Activated CD4-positive, alpha-beta T cell treated with anti-CD3 and anti-CD28 coated beads for 36 hours (primary cell): ENCODE results near the gene RPS29. TPM values are rescaled to one million over a fixed set of nuclear protein-coding genes. Genes with fewer than 3 reads are reported as not detected.

Experiments
- ATAC-seq: fragments of 200-7000 bp; cut with Tn5 transposase; one replicate; pipeline ENCODE4 v1.10.0; 2021; ENCODE audit warnings: mild to moderate bottlenecking, moderate library complexity
- CTCF ChIA-PET: fragments of 350-600 bp; sonication (Branson Sonifier 250); formaldehyde crosslinking; loops from one replicate; lab custom pipeline; 2021; ENCODE audit warnings: antibody characterized with exemption; lab: Charles Lee
- POLR2A ChIA-PET: fragments of 350-600 bp; sonication (Branson Sonifier 250); formaldehyde crosslinking; loops from one replicate; lab custom pipeline; 2021; ENCODE audit warnings: antibody characterized with exemption, inconsistent platforms; lab: Charles Lee
- DNase-seq: peaks from one replicate; pipeline ENCODE4 v3.0.0-alpha.2; 2020
- H3K27ac Mint-ChIP-seq: one replicate; pipeline ENCODE4 v1.8.0; 2021; ENCODE audit warnings: mixed read lengths
- H3K27me3 Mint-ChIP-seq: one replicate; pipeline ENCODE4 v1.8.0; 2021; ENCODE audit warnings: mixed read lengths
- H3K36me3 Mint-ChIP-seq: one replicate; pipeline ENCODE4 v1.8.0; 2021; ENCODE audit warnings: low read depth, mixed read lengths
- H3K4me1 Mint-ChIP-seq: one replicate; pipeline ENCODE4 v1.8.0; 2021; ENCODE audit warnings: mixed read lengths
- H3K4me3 Mint-ChIP-seq: one replicate; pipeline ENCODE4 v1.8.0; 2021; ENCODE audit warnings: mild to moderate bottlenecking, moderate library complexity, mixed read lengths
- H3K9me3 Mint-ChIP-seq: one replicate; pipeline ENCODE4 v1.8.0; 2021; ENCODE audit warnings: low read depth, mixed read lengths
- intact Hi-C, 2 experiments: fragments of 100-400 bp; cut with DNase I in 1 of 2; cut with micrococcal nuclease in 1 of 2; formaldehyde crosslinking; loops; one replicate each; pipeline versions ENCODE4 v1.14.2 to v1.15.1; 2022 to 2024; cut with DNase I, micrococcal nuclease
- total RNA-seq, 2 experiments: library from RNA; stranded (reverse); gene quantifications; one replicate each; pipeline ENCODE4 v1.2.3, GENCODE V29; 2021

Gene RPS29
- total RNA-seq, 2 experiments from 2014 or later = 481 to 1,987 TPM

DNA sequence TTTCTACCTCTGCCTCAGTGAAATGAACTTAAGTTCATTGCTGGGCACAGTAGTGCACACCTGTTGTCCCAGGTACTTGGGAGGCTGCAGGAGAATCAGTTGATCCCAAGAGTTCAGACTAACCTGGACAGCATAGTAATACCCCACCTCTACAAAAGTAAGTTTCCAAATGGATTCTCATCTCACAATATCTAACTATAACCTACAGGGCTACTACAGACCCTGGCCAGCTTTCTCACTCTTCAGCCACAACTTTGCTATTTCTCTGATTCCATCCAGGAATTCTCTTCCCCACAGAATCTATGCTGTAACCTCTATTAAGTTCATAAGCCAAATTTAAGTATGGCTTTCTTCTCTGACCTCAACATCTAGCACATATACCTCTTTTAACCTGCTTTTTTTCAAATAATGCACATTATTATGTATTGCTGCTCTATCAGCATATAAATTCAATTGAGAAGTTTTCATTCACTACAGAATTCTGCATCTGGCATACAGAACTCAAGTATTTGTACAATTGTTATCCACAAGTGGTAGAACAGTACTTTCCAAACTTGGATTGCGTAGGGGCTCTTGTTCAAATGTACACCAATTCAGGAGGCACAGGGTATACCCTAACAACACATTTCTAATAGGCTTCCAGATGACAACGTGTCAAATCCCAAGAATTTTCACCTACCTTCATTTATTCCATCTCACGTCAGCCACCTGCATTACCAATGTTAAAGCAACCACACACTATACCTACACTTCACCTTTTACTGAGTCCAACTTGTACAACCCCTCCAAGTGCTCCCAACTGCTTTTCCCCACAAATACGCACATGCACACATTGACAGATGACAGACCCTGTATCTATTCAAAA, 3.8 kb downstream of the RPS29 start:
- Mint-ChIP-seq H3K4me3 (peak overlapping the region; percentile 92), H3K4me1 (peaks cover 62% of the 10 kb centered on the region), H3K27ac (peak overlapping the region; percentile 45), H3K9me3 (no peaks in the 10 kb centered on the region), H3K36me3 (peaks cover 75% of the 10 kb centered on the region), H3K27me3 (no peaks in the 10 kb centered on the region)
- no peak for ATAC-seq
- no peak for DNase-seq
- POLR2A ChIA-PET = interaction anchor here (1.1 kb wide), 1 partner anchor 270 kb away, joined by 8 read pairs; the partner anchor contains the start of gene NEMF
- intact Hi-C loops = loop anchor here in 1 of 2 experiments (10.0 kb wide), 1 partner anchor 118 kb away; no protein-coding TSS in a partner anchor
- CTCF ChIA-PET = interaction anchor here (0.6 kb wide), 1 partner anchor 18 kb away, joined by 3 read pairs; no protein-coding TSS in a partner anchor

DNA sequence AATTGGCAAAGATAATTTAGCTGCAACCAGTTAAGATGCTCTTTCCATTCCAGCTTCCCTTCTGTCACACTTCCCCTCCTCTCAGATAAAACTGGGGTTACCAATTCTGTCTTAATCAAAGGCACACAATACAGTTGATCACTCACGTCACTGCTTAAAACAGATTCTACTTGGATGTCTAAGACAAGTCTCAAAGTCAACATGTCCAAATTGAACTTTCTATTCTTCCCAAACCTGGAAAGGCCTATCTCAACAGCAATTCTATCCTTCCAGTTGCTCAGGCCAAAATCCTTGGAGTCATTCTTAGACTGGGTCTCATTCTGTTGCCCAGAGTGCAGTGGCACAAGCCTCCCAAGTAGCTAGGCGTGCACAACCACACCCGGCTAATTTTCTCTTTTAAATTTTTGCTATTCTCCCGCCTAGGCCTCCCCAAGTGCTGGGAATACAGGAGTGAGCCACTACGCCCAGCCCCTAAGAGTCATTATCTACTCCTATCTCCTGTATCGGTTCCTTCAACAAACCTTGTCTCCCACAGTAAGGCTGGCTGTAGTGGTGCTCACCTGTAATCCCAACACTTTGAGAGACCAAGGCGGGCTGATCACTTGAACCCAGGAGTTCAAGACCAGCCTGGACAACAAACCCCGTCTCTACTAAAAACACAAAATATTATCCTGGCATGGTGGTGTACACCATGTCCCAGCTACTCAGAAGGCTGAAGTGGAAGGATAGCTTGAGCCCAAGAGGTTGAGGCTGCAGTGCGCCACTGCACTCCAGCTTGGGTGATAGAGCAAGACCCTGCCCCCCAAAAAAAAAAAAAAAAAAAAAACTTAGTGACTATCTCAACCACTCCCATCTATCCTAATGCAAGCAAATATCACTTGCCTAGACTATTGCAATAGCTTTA, 4.7 kb downstream of the RPS29 start:
- peak overlapping the region; percentile 65 for H3K27ac Mint-ChIP-seq
- no peaks in the 10 kb centered on the region for H3K9me3 Mint-ChIP-seq
- peaks cover 65% of the 10 kb centered on the region for H3K4me1 Mint-ChIP-seq
- no peak overlapping the region for H3K4me3 Mint-ChIP-seq
- intact Hi-C loops = loop anchor here in 1 of 2 experiments (10.0 kb wide), 1 partner anchor 117 kb away; no protein-coding TSS in a partner anchor
- ATAC-seq (no peak), DNase-seq (peak; percentile 10)
- H3K36me3 Mint-ChIP-seq = peaks cover 83% of the 10 kb centered on the region
- H3K27me3 Mint-ChIP-seq = no peaks in the 10 kb centered on the region
- ChIA-PET POLR2A (no interaction called here), CTCF (no interaction called here)

DNA sequence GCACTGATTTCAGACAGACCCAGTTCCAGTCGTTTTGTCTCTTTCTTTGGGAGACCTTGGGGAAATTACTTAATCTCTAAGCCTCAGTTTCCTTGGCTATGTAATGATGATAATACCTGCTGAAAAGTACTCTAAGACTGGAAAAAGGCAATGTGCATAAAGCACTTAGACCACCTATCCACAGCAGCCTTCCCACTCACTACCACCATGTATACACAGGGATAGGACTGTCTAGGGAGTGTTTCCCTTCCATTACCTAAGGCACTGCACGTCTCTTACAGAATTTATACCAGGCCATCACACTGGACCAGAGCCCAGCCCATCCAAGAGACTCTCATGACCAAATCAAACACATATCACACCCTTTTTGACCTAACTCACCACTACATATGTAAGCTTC, 6.3 kb downstream of the RPS29 start:
- H3K36me3 Mint-ChIP-seq = peaks cover 75% of the 10 kb centered on the region
- H3K4me1 Mint-ChIP-seq = peaks cover 72% of the 10 kb centered on the region
- intact Hi-C loops = loop anchor here in 1 of 2 experiments (10.0 kb wide), 1 partner anchor 115 kb away; no protein-coding TSS in a partner anchor

DNA sequence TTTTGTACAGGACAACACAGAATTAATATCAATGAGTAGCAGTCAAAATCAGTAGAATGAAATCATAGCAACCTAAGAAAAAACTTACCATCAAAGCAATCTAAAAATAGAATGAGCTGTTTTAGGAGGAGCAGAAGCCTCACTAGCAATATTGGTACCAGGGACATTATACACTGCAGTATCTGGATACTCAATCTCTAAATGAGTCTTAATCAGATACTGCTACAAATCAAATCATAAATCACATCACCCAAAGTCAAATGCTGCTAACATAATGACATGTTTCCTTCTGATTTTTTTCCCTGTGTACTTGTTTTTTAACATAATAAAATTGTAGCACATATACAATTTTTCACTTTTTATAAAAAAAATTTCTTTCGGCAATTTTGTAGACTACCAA, 8.0 kb downstream of the RPS29 start:
- Mint-ChIP-seq H3K27ac (no peak overlapping the region), H3K27me3 (no peaks in the 10 kb centered on the region), H3K4me1 (peaks cover 62% of the 10 kb centered on the region), H3K36me3 (peaks cover 75% of the 10 kb centered on the region), H3K9me3 (no peaks in the 10 kb centered on the region), H3K4me3 (no peak overlapping the region)
- ChIA-PET POLR2A (no interaction called here), CTCF (interaction anchor here (1.1 kb wide), 1 partner anchor 116 kb away, joined by 4 read pairs; no protein-coding TSS in a partner anchor)
- DNase-seq (no peak), ATAC-seq (no peak)
- intact Hi-C loops = no loop called here

More for the DNA sequence above, 6.3 kb downstream of the RPS29 start:
- H3K27ac Mint-ChIP-seq = peak overlapping the region; percentile 4
- CTCF ChIA-PET = interaction anchor here (0.7 kb wide), 1 partner anchor 81 kb away, joined by 3 read pairs; no protein-coding TSS in a partner anchor
- POLR2A ChIA-PET = interaction anchor here (0.7 kb wide), 1 partner anchor 19 kb away, joined by 3 read pairs; the partner anchor contains the start of gene LRR1
- no peaks in the 10 kb centered on the region for H3K9me3 Mint-ChIP-seq
- no peaks in the 10 kb centered on the region for H3K27me3 Mint-ChIP-seq
- no peak for DNase-seq
- ATAC-seq = no peak
- H3K4me3 Mint-ChIP-seq = no peak overlapping the region

GRCh38 chr14:49574038-49574437, 12.1 kb downstream of the RPS29 start:
- Mint-ChIP-seq H3K4me3 (no peak overlapping the region), H3K36me3 (peaks cover 72% of the 10 kb centered on the region), H3K27me3 (no peaks in the 10 kb centered on the region), H3K27ac (no peak overlapping the region), H3K9me3 (peaks cover 7% of the 10 kb centered on the region), H3K4me1 (peaks cover 29% of the 10 kb centered on the region)
- intact Hi-C loops = no loop called here
- ATAC-seq (no peak), DNase-seq (no peak)
- ChIA-PET CTCF (interaction anchor here (1.0 kb wide), 1 partner anchor 11 kb away, joined by 4 read pairs; no protein-coding TSS in a partner anchor), POLR2A (no interaction called here)

DNA sequence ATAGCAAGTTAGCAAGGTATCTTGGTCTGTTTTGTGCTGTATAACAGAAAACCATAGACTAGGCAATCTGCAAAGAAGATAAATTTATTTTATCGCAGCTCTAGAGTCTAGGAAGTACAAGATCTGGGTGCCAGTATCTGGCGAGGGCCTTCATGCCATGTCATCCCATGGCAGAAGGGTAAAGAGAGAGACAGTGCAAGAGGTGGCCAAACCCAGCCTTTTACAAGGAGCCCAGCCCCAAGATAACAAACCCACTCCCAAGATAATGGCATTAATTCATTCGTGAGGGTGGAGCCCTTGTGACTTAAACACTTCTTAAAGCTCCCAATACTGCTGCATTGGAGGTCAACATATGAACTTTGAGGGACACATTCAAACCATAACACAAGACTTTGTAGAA, 16.9 kb downstream of the RPS29 start:
- no peak overlapping the region for H3K4me3 Mint-ChIP-seq
- peaks cover 38% of the 10 kb centered on the region for H3K36me3 Mint-ChIP-seq
- no peak for ATAC-seq
- no peaks in the 10 kb centered on the region for H3K4me1 Mint-ChIP-seq
- ChIA-PET CTCF (no interaction called here), POLR2A (no interaction called here)
- intact Hi-C loops = no loop called here
- H3K27ac Mint-ChIP-seq = no peak overlapping the region
- peaks cover 7% of the 10 kb centered on the region for H3K9me3 Mint-ChIP-seq
- H3K27me3 Mint-ChIP-seq = no peaks in the 10 kb centered on the region
- no peak for DNase-seq

DNA sequence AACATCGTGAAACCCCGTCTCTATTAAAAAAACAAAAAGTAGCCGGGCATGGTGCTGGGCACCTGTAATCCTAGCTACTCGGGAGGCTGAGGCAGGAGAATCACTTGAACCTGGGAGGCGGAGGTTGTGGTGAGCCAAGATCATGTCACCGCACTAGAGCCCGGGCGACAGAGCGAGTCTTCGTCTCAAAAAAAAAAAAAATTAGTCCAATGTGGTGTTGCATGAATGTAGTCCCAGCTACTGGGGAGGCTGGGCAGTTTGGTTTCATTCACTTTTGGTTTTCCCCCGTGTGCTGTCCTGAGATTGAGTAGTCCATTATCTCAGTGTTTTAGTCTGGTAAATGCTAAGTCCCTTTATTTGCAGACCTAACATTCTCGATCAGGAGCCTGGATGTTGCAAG, 19.5 kb downstream of the RPS29 start:
- ChIA-PET CTCF (no interaction called here), POLR2A (interaction anchor here (0.6 kb wide), 1 partner anchor 18 kb away, joined by 3 read pairs; no protein-coding TSS in a partner anchor)
- H3K4me3 Mint-ChIP-seq = no peak overlapping the region
- peaks cover 3% of the 10 kb centered on the region for H3K9me3 Mint-ChIP-seq
- H3K4me1 Mint-ChIP-seq = no peaks in the 10 kb centered on the region
- intact Hi-C loops = no loop called here
- no peak for DNase-seq
- H3K36me3 Mint-ChIP-seq = peaks cover 15% of the 10 kb centered on the region
- H3K27ac Mint-ChIP-seq = no peak overlapping the region
- peaks cover 2% of the 10 kb centered on the region for H3K27me3 Mint-ChIP-seq
- ATAC-seq = no peak

- Mint-ChIP-seq H3K4me3 (no peak overlapping the region), H3K9me3 (no peaks in the 10 kb centered on the region), H3K4me1 (no peaks in the 10 kb centered on the region), H3K27me3 (peaks cover 4% of the 10 kb centered on the region), H3K27ac (no peak overlapping the region), H3K36me3 (no peaks in the 10 kb centered on the region)
- DNase-seq (no peak), ATAC-seq (no peak)
- POLR2A ChIA-PET = no interaction called here
- CTCF ChIA-PET = no interaction called here
- intact Hi-C loops = no loop called here
Measured at GRCh38 chr14:49559979-49560768, 26.0 kb downstream of the RPS29 start.

GRCh38 chr14:49553892-49554291, 32.3 kb downstream of the RPS29 start:
- H3K36me3 Mint-ChIP-seq = no peaks in the 10 kb centered on the region
- ChIA-PET POLR2A (no interaction called here), CTCF (interaction anchor here (0.7 kb wide), 1 partner anchor 613 kb away, joined by 3 read pairs; no protein-coding TSS in a partner anchor)
- DNase-seq (no peak), ATAC-seq (no peak)
- intact Hi-C loops = no loop called here
- no peak overlapping the region for H3K27ac Mint-ChIP-seq
- H3K27me3 Mint-ChIP-seq = no peaks in the 10 kb centered on the region
- H3K4me1 Mint-ChIP-seq = no peaks in the 10 kb centered on the region
- H3K9me3 Mint-ChIP-seq = no peaks in the 10 kb centered on the region
- H3K4me3 Mint-ChIP-seq = no peak overlapping the region

- no peaks in the 10 kb centered on the region for H3K36me3 Mint-ChIP-seq
- no peaks in the 10 kb centered on the region for H3K27me3 Mint-ChIP-seq
- H3K27ac Mint-ChIP-seq = no peak overlapping the region
- H3K9me3 Mint-ChIP-seq = no peaks in the 10 kb centered on the region
- ChIA-PET POLR2A (no interaction called here), CTCF (no interaction called here)
- no peak for DNase-seq
- ATAC-seq = no peak
- intact Hi-C loops = no loop called here
- no peaks in the 10 kb centered on the region for H3K4me1 Mint-ChIP-seq
- no peak overlapping the region for H3K4me3 Mint-ChIP-seq
Measured at GRCh38 chr14:49553106-49553505, 33.1 kb downstream of the RPS29 start.
